A673 (cell line): ENCODE data around the gene KYNU.

Experiments used
- CTCF ChIP-seq: fragments of 300-800, 200-600 bp; sonication (generic); conservative IDR thresholded peaks from 2 replicates; pipeline ENCODE4 v1.5.1; 2017; ENCODE audit warnings: low read depth, mild to moderate bottlenecking, antibody characterized with exemption, low read length, moderate library complexity, mixed read lengths
- EZH2 ChIP-seq: fragments of 200-600 bp; sonication (generic); IDR thresholded peaks from 2 replicates; pipeline ENCODE4 v1.6.1; 2017; ENCODE audit warnings: borderline replicate concordance, low read depth, mild to moderate bottlenecking, mixed read lengths, antibody characterized with exemption, low read length; ENCODE audit not compliant: poor library complexity, severe bottlenecking

DNA sequence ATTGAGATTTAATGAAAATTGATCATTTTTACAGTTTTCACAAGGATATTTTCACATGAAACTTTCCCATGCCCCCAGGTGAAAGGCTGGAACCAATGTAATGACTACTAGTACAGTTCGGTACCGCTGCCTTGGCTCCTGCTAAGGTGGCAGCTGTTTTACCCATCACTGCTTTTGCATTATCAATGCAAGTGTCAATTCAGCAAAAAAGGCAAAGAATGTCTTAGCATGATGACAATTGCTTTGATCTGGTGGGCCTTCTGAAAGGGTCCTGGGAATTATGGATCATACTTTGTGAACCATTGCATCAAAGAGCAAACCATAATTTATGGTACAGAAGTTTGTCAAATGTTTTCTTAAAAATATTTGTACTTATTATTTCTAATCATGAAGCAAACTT, 107.2 kb downstream of the KYNU start:
- no peak for TF ChIP-seq EZH2
- TF ChIP-seq CTCF: no peak
